Measurements from ENCODE around the gene ANKRD34A. TPM values are rescaled to one million over a fixed set of nuclear protein-coding genes. Genes with fewer than 3 reads are reported as not detected.

Gene ANKRD34A
- total RNA-seq, 5 donors from 2014 or later (not counting 1 experiment from before 2014, with no cell fraction given), result 0.68 to 3.5 (median 1.7) TPM

DNA sequence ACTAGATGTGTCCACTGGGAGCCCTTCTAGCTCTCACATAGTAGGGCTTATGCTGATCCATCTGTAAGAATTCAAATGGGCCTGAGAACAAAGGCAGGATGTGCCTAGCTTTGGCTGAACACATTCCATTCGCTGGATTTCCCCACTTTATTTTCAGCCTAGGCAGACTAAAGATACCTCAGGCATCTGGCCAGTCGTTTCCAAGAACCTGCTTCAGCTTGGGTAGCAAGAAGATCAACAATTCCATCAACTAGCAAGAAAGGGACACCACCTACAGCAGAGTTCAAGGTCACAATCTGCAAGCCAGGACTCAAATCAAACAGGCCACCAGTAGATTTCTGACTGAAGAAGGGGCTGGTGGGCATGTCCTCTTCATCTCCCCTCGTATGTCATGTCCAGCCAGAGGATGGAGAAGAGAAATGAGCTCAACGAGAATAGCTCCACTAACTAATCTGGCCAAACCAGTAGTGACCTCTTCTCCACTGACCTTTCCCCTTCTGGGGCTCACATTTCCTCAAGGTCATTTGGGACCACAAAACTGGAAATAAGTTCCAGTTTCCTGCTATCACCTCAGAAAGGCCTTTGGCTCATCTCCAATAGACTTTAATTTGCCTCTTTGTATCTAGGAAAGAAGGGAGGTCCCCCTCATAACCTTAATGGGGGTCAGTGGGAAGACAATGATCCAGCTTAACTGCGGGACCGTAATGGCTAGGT is 17.8 kb upstream of the ANKRD34A start:
- peaks cover 7% of the 10 kb centered on the region for H3K36me3 Mint-ChIP-seq
- H3K36me3 ChIP-seq (ENCODE audit: control insufficient read depth in 2 of 2, extremely low read depth in 1 of 2, insufficient read depth in 1 of 2, low read length in 1 of 2), result no peaks in the 10 kb centered on the region
- H3K27me3 ChIP-seq (replicated peaks in 1 of 2; ENCODE audit: control insufficient read depth in 2 of 2, extremely low read depth in 1 of 2, insufficient read depth in 2 of 2, low read length in 1 of 2), result no peaks in the 10 kb centered on the region
- H3K9me3 Mint-ChIP-seq, result no peaks in the 10 kb centered on the region
- CTCF ChIA-PET, result interaction anchor here in 1 of 2 donors (0.7 to 1.5 kb wide), 3 partner anchors 9 to 16 kb away, joined by 3 read pairs; no protein-coding TSS in a partner anchor
- POLR2A ChIA-PET, result interaction anchor here (0.9 to 1.6 kb wide), 2 partner anchors 14 kb away, joined by 6 to 8 read pairs; partner anchors contain the start of gene TXNIP (in 2 of the 2)
- no peaks in the 10 kb centered on the region for H3K27me3 Mint-ChIP-seq
- H3K27ac Mint-ChIP-seq, result no peak overlapping the region
- no peaks in the 10 kb centered on the region for H3K9me3 ChIP-seq
- peaks cover 68 to 90% of the 10 kb centered on the region in 2 experiments for H3K4me1 ChIP-seq (ENCODE audit: control insufficient read depth in 1 of 2, extremely low read depth in 1 of 2, insufficient read depth in 2 of 2, low read length in 2 of 2)
- no peak overlapping the region for H3K4me3 ChIP-seq (ENCODE audit: control insufficient read depth in 1 of 2, extremely low read depth in 1 of 2, low read length in 1 of 2)
- ATAC-seq (replicated peaks in 1 of 4), result no peak
- no peak for DNase-seq
- WGBS (ENCODE audit: insufficient coverage), result 74% methylated on average over 4 of the region's 6 CpGs
- H3K27ac ChIP-seq (ENCODE audit: low read length), result peak overlapping the region; percentile 94
- peaks cover 22 to 59% (median 23%) of the 10 kb centered on the region in 3 donors for H3K4me1 Mint-ChIP-seq
- H3K4me3 Mint-ChIP-seq, result no peak overlapping the region

DNA sequence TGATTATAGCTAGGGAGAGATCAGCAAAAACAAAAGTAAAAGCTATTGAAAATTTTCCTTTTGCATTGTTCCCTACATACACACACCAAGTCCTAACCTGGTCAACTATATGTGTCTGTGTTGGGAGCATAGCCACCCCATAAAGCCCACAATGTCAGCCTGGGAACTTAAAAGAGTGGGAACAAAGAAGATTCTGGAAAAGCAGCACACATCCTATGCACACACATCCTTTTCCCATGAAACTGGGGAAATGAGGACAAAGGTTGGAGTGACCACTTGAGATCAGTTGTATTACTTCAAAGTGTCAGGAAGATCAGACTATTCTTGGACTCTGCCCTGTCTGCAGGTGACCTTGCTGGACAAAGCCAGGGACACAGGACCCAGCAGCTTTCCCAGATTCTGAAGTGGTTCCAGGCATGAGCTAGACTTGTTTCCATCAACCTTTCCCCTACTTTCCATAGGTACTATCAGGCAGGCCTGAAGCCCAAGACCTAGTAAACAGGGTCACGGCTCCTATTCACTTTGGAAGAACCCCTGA is 16.2 kb upstream of the ANKRD34A start:
- no peak overlapping the region for H3K27ac Mint-ChIP-seq

DNA sequence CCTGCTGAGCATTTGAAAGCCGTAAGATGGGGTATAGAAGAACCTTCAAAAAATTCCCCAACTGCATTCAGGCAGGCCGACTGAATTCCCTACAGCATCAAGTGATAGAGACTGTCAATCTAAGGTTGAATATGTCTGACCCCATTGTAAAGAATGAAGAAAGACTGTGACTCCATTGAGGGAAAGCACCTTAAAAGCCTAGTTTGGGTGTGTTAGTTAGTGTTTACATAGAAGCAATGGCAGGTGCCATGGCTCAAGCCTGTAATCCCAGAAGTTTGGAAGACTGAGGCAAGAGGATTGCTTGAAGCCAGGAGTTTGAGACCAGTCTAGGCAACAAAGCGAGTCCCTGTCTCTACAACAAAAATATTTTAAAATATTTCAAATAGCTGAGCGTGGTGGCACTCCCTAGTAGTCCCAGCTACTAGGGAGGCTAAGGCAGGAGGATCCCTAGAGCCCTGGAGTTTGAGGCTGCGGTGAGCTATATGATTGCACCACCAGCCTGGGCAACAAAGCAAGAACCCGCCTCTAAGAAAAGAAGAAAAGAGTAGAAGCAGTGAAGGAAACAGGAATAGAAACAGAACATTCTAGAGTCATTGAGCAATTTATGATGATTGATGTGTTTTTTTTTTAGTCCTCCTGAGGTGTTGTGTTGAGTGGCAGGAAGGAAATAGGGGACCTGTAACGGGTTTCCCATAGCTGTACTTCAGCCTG is 15.5 kb upstream of the ANKRD34A start:
- H3K9me3 Mint-ChIP-seq, result no peaks in the 10 kb centered on the region
- POLR2A ChIA-PET, result interaction anchor here (0.6 to 3.4 kb wide), 18 partner anchors 9 to 67 kb away, joined by 3 to 15 read pairs (median 4); partner anchors contain the start of genes LIX1L (in 2 of the 2), ANKRD34A (in 1 of the 2), POLR3GL (in 1 of the 2) and RBM8A (in 1 of the 2)
- 8% methylated on average over 2 of the region's 7 CpGs for WGBS (ENCODE audit: insufficient coverage)

More for the DNA sequence above, 16.2 kb upstream of the ANKRD34A start:
- no peaks in the 10 kb centered on the region for H3K9me3 Mint-ChIP-seq
- no CpG with 5 or more reads among the region's 1 CpG for WGBS (ENCODE audit: insufficient coverage)
- H3K27me3 ChIP-seq (replicated peaks in 1 of 2; ENCODE audit: control insufficient read depth in 2 of 2, extremely low read depth in 1 of 2, insufficient read depth in 2 of 2, low read length in 1 of 2), result no peaks in the 10 kb centered on the region
- DNase-seq, result no peak
- ATAC-seq (replicated peaks in 1 of 4), result no peak
- H3K9me3 ChIP-seq, result no peaks in the 10 kb centered on the region
- peak overlapping the region in 1 of 2 donors; percentile 33 for H3K4me3 ChIP-seq (ENCODE audit: control insufficient read depth in 1 of 2, extremely low read depth in 1 of 2, low read length in 1 of 2)
- ChIA-PET POLR2A (interaction anchor here (0.6 to 3.4 kb wide), 13 partner anchors 12 to 66 kb away, joined by 3 to 15 read pairs (median 7); partner anchors contain the start of genes LIX1L (in 2 of the 2), ANKRD34A (in 1 of the 2), POLR3GL (in 1 of the 2) and TXNIP (in 1 of the 2)), CTCF (interaction anchor here (0.7 to 6.7 kb wide), 16 partner anchors 8 to 135 kb away, joined by 3 to 148 read pairs (median 6); partner anchors contain the start of genes ANKRD34A (in 1 of the 2), LIX1L (in 1 of the 2), NUDT17 (in 1 of the 2) and POLR3GL (in 1 of the 2))
- H3K4me1 Mint-ChIP-seq, result peaks cover 13 to 49% (median 13%) of the 10 kb centered on the region in 3 donors
- H3K36me3 ChIP-seq (ENCODE audit: control insufficient read depth in 2 of 2, extremely low read depth in 1 of 2, insufficient read depth in 1 of 2, low read length in 1 of 2), result peaks cover 0 to 2% of the 10 kb centered on the region in 2 donors
- H3K4me3 Mint-ChIP-seq, result no peak overlapping the region
- H3K36me3 Mint-ChIP-seq, result peaks cover 7% of the 10 kb centered on the region
- no peaks in the 10 kb centered on the region for H3K27me3 Mint-ChIP-seq
- peaks cover 68 to 82% of the 10 kb centered on the region in 2 experiments for H3K4me1 ChIP-seq (ENCODE audit: control insufficient read depth in 1 of 2, extremely low read depth in 1 of 2, insufficient read depth in 2 of 2, low read length in 2 of 2)
- H3K27ac ChIP-seq (ENCODE audit: low read length), result peak overlapping the region; percentile 94

DNA sequence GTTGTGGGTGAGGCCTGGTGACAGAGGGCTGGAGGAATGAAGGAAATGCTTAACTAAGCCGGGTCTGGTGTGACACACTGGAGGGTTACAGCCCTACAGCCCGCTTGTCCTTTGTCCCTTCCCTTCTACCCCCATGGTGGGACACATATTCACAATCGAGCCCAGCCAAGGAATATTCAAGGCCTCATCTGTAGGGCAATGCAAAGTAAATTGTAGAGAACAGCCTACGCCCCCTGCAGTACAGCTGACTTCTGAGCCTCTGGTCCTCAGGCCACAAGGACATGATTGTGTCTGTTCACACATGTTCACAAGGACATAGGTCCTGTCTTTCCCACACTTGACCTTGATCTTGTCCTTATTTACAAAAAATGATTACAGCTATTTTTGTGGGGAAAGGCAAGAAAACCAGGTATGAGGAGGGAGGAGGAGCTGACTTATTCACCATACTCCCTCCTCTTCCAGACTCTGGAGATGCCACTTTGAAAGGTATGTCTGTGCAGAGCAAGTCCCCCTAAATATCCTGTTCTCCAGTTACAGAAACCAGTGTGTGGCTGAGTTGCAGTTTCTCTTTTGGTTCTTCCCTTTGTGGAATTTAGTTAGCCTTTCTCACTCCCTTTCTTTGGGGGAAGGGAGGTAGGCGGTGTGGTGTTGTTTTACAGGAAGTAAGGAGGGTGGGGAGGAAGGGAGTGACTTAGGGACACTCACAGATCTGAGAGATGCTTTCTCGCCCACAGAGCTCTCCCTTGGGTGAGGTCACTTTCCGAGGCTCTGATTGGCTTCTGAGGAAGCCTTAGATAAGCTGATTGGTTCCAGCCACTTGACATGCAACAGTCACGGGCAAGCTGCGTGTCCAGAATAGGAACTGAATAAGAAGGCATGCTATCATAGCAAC is 14.7 kb upstream of the ANKRD34A start:
- DNase-seq (peak in 33 of 35 experiments; percentile 53 to 91 (median 75)), ATAC-seq (replicated peaks in 1 of 4) (peak; percentile 74 to 81 (median 76))
- no peak overlapping the region for H3K27ac Mint-ChIP-seq
- Histone ChIP-seq H3K36me3 (ENCODE audit: control insufficient read depth in 2 of 2, extremely low read depth in 1 of 2, insufficient read depth in 1 of 2, low read length in 1 of 2) (peaks cover 3% of the 10 kb centered on the region in 2 donors), H3K27me3 (replicated peaks in 1 of 2; ENCODE audit: control insufficient read depth in 2 of 2, extremely low read depth in 1 of 2, insufficient read depth in 2 of 2, low read length in 1 of 2) (no peaks in the 10 kb centered on the region), H3K27ac (ENCODE audit: low read length) (peak overlapping the region; percentile 94), H3K9me3 (no peaks in the 10 kb centered on the region), H3K4me3 (ENCODE audit: control insufficient read depth in 1 of 2, extremely low read depth in 1 of 2, low read length in 1 of 2) (peak overlapping the region; percentile 20 to 33), H3K4me1 (ENCODE audit: control insufficient read depth in 1 of 2, extremely low read depth in 1 of 2, insufficient read depth in 2 of 2, low read length in 2 of 2) (peaks cover 60 to 68% of the 10 kb centered on the region in 2 experiments)
- no peaks in the 10 kb centered on the region for H3K27me3 Mint-ChIP-seq
- CTCF ChIA-PET, result interaction anchor here (0.6 to 6.7 kb wide), 22 partner anchors 10 to 136 kb away, joined by 3 to 148 read pairs (median 6); partner anchors contain the start of genes ANKRD34A (in 1 of the 2), LIX1L (in 1 of the 2), NUDT17 (in 1 of the 2) and PIAS3 (in 1 of the 2)
- H3K4me3 Mint-ChIP-seq, result no peak overlapping the region
- peaks cover 14% of the 10 kb centered on the region for H3K36me3 Mint-ChIP-seq
- POLR2A ChIA-PET, result interaction anchor here (0.6 to 3.4 kb wide), 13 partner anchors 10 to 59 kb away, joined by 3 to 15 read pairs (median 4); partner anchors contain the start of genes ANKRD34A (in 1 of the 2), LIX1L (in 1 of the 2), POLR3GL (in 1 of the 2) and RBM8A (in 1 of the 2)
- no peaks in the 10 kb centered on the region for H3K9me3 Mint-ChIP-seq
- 13% methylated on average over 3 of the region's 9 CpGs for WGBS (ENCODE audit: insufficient coverage)
- H3K4me1 Mint-ChIP-seq, result peaks cover 1 to 42% (median 10%) of the 10 kb centered on the region in 3 donors

More for the DNA sequence above, 15.5 kb upstream of the ANKRD34A start:
- Histone ChIP-seq H3K36me3 (ENCODE audit: control insufficient read depth in 2 of 2, extremely low read depth in 1 of 2, insufficient read depth in 1 of 2, low read length in 1 of 2) (peaks cover 3% of the 10 kb centered on the region in 2 donors), H3K4me3 (ENCODE audit: control insufficient read depth in 1 of 2, extremely low read depth in 1 of 2, low read length in 1 of 2) (peak overlapping the region; percentile 20 to 33), H3K4me1 (ENCODE audit: control insufficient read depth in 1 of 2, extremely low read depth in 1 of 2, insufficient read depth in 2 of 2, low read length in 2 of 2) (peaks cover 62 to 76% of the 10 kb centered on the region in 2 experiments), H3K27ac (ENCODE audit: low read length) (peak overlapping the region; percentile 94), H3K27me3 (replicated peaks in 1 of 2; ENCODE audit: control insufficient read depth in 2 of 2, extremely low read depth in 1 of 2, insufficient read depth in 2 of 2, low read length in 1 of 2) (no peaks in the 10 kb centered on the region), H3K9me3 (no peaks in the 10 kb centered on the region)
- DNase-seq (peak in 2 of 35 experiments; percentile 49 to 74), ATAC-seq (replicated peaks in 1 of 4) (peak; percentile 32 to 58 (median 48))
- no peaks in the 10 kb centered on the region for H3K27me3 Mint-ChIP-seq
- H3K27ac Mint-ChIP-seq, result no peak overlapping the region
- H3K4me1 Mint-ChIP-seq, result peaks cover 6 to 48% (median 13%) of the 10 kb centered on the region in 3 donors
- no peak overlapping the region for H3K4me3 Mint-ChIP-seq
- H3K36me3 Mint-ChIP-seq, result peaks cover 13% of the 10 kb centered on the region
- CTCF ChIA-PET, result interaction anchor here (0.6 to 6.7 kb wide), 22 partner anchors 9 to 135 kb away, joined by 3 to 148 read pairs (median 6); partner anchors contain the start of genes ANKRD34A (in 1 of the 2), LIX1L (in 1 of the 2), NUDT17 (in 1 of the 2) and PIAS3 (in 1 of the 2)

DNA sequence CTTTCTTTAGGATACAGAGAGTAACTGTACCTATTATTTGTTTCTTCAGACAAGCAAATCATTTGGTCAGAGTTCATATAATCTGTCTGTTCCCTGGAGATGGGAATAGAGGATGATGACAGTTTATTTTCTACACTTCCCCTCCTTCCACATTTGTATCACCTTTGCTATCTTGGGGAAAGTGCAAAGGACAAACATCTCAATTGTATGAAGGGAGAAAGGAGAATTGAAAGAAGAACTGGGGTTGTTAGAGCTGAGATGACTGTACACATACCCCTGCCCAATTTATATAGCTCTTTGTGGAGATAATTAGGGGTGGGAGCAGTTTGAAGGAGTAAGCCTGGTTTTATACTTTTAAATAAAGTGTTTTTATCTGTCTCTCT is 14.1 kb upstream of the ANKRD34A start:
- H3K9me3 Mint-ChIP-seq, result no peaks in the 10 kb centered on the region
- peaks cover 2 to 36% (median 12%) of the 10 kb centered on the region in 3 donors for H3K4me1 Mint-ChIP-seq
- H3K27me3 Mint-ChIP-seq, result no peaks in the 10 kb centered on the region
- H3K4me3 Mint-ChIP-seq, result no peak overlapping the region
- no peaks in the 10 kb centered on the region for H3K27me3 ChIP-seq (replicated peaks in 1 of 2; ENCODE audit: control insufficient read depth in 2 of 2, extremely low read depth in 1 of 2, insufficient read depth in 2 of 2, low read length in 1 of 2)
- ChIA-PET CTCF (interaction anchor here (0.7 to 6.7 kb wide), 18 partner anchors 11 to 136 kb away, joined by 3 to 148 read pairs (median 7); partner anchors contain the start of genes ANKRD34A (in 1 of the 2), LIX1L (in 1 of the 2), PIAS3 (in 1 of the 2) and POLR3GL (in 1 of the 2)), POLR2A (interaction anchor here (1.1 to 3.4 kb wide), 7 partner anchors 12 to 51 kb away, joined by 3 to 15 read pairs (median 11); partner anchors contain the start of genes LIX1L (in 1 of the 2), RBM8A (in 1 of the 2) and TXNIP (in 1 of the 2))
- H3K27ac Mint-ChIP-seq, result no peak overlapping the region
- H3K36me3 Mint-ChIP-seq, result peaks cover 14% of the 10 kb centered on the region
- H3K27ac ChIP-seq (ENCODE audit: low read length), result peak overlapping the region; percentile 94
- H3K9me3 ChIP-seq, result no peaks in the 10 kb centered on the region
- H3K4me1 ChIP-seq (ENCODE audit: control insufficient read depth in 1 of 2, extremely low read depth in 1 of 2, insufficient read depth in 2 of 2, low read length in 2 of 2), result peaks cover 56 to 65% of the 10 kb centered on the region in 2 experiments
- peak overlapping the region in 1 of 2 donors; percentile 33 for H3K4me3 ChIP-seq (ENCODE audit: control insufficient read depth in 1 of 2, extremely low read depth in 1 of 2, low read length in 1 of 2)
- H3K36me3 ChIP-seq (ENCODE audit: control insufficient read depth in 2 of 2, extremely low read depth in 1 of 2, insufficient read depth in 1 of 2, low read length in 1 of 2), result peaks cover 3% of the 10 kb centered on the region in 2 donors
- ATAC-seq (replicated peaks in 1 of 4) (no peak), DNase-seq (no peak)

Data from T-cell (primary cell).